Erythroblast (primary cell): ENCODE data around the gene CCDC6.

Experiments
- DNase-seq, 2 experiments: peaks; one replicate each; lab custom pipeline; 2025; lab: John Stamatoyannopoulos, UW
- GATA1 ChIP-seq: IDR thresholded peaks from 2 replicates; pipeline ENCODE4 v1.6.1; 2011; ENCODE audit warnings: low read depth, mild to moderate bottlenecking, control low read depth, low read length, moderate library complexity
- POLR2A ChIP-seq: IDR thresholded peaks from 2 replicates; pipeline ENCODE4 v1.6.1; 2011; ENCODE audit warnings: mild to moderate bottlenecking, low read length

Gene CCDC6

DNA sequence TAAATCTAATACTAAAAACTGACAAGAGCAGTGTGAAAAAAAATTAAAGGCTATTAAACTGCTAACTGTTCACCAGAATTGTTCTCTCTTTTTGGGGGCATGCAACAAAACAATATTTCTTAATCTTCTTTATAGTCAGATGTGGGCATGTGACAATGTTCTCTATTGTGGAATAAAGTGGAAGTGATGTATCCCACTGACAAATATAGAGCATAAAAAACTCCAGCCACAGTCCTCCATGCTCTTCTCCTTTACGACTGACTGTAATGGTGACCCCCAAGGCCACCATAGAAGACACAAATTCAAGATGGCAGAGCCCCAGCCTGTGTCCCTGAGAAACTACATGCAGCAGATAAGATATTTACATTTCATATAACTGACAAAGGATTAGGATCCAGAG, 11.6 kb upstream of the CCDC6 start:
- no peak for DNase-seq
- TF ChIP-seq POLR2A, result no peak
- no peak for TF ChIP-seq GATA1

DNA sequence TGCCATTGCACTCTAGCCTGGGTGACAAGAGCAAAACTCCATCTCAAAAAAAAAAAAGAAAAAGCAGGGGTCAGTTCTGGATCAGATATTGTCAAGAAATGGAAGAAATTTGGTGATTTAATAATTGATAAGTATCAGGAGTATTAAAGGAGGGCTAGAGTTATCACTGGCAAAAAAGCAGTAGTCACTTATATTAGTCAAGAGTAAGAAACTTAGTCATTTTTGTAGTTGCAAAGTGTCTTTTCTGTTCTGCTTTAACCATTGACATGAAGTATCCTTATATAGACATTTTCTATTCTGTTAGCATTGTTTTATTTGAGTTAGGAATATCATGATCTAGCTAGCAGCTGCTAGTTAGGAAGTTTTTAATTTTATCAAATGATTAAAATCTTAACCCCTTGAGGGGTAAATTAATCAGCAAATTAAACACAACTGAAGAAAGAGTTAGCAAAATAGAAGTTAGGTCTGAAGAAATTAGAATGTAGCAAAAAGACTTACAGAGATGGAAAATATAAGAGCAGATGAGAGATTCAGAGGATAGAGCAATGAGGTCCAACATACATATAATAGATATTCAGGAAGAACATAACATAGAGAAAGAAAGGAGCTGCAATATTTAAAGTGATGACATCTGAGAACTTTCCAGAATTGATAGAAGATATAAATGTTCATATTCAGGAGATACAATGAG, 7.3 kb upstream of the CCDC6 start:
- TF ChIP-seq GATA1 (no peak), POLR2A (no peak)
- no peak for DNase-seq

DNA sequence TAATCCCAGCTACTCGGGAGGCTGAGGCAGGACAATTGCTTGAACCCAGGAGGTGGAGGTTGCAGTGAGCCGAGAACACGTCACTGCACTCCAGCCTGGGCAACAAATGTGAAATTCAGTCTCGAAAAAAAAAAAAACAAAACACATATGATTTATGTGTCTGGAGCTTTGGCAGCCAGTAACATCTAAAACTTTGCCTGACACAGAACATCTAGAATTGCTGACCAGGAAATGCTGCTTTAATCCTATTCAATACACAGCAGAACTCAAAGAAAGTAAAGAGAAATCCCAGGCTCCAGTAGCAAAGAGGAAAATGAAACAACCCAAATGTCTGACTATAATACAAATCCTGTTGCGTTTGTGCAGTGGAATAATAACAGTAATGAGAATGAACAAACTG, 4.5 kb upstream of the CCDC6 start:
- no peak for TF ChIP-seq GATA1
- TF ChIP-seq POLR2A, result no peak
- DNase-seq, result no peak

DNA sequence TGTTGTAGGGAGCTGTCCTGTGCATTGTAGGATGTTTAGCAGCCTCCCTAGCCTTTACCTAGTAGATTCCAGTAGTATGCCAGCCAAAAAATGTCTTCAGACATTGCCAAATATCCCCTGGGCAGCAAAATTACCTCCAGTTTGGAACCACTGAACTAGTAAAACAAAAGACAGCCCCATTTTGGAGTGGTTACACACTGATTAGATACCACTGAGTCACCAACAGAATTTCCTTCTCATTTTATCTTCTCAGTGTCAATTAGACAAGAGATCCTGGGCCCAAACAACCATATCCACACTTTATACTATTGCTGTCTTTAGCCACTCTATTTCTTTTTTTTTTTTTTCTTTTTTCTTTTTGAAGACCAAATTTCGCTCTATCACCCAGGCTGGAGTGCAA, 3.5 kb upstream of the CCDC6 start:
- DNase-seq, result no peak
- no peak for TF ChIP-seq GATA1
- no peak for TF ChIP-seq POLR2A

DNA sequence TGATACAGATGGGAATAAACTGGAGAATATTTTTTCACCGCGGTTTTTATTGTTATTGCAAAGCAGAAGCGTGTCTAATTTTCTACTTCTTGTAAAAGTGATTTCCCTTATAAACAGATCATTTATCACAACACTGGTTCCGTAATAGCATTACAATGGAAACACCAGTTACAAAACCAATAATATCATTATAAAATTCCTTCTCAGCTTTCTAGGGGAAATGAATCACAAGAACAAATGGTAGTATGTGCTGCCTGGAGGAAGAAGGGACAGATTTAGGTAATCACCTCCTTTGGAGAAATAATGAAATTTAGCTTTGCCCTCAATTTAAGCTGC, 2.4 kb upstream of the CCDC6 start:
- no peak for TF ChIP-seq GATA1
- TF ChIP-seq POLR2A, result no peak
- DNase-seq, result no peak

DNA sequence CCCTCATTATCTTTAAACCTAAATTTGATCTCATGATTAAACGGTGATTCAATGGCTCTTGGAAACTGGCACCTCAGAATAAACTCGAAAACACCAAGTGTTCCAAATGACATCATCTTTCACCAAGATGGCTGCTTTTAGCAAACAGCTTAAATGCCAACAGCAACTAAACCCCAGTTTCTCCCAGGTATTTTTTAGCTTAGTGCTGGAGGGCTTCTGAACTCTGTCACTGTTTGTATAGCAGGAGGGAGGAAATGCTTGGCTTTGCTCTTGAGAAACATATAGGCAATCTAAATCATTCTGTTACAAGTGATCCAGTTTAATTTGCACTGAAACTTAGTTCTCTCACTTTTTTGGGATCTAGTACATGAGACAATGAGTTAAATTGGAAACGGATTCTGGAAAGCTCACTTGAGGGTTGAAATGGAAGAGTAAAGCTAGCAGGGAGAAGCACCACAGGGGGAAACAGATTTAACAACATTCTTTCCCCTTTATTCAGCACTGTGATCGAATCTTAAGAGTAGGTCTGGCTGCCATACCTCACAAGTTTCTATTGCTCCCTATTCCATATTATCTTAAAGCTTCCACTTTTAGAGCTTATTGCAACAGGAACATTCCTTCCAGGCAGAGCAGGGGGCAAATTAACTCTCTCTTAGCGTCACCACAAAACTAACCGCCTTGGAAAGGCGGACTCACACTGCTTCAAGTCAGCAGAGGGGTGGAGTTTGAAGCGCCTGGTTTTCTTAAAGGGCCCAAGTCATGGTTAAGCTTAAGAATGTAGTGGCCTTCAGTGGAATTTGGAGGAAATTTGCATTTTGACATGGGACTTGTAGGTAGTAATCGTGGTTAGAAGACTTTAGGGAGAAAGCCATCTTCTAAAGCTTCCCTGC, 1.8 kb upstream of the CCDC6 start:
- peak; percentile 93 for TF ChIP-seq POLR2A
- no peak for TF ChIP-seq GATA1
- DNase-seq, result peak; percentile 78 to 82

DNA sequence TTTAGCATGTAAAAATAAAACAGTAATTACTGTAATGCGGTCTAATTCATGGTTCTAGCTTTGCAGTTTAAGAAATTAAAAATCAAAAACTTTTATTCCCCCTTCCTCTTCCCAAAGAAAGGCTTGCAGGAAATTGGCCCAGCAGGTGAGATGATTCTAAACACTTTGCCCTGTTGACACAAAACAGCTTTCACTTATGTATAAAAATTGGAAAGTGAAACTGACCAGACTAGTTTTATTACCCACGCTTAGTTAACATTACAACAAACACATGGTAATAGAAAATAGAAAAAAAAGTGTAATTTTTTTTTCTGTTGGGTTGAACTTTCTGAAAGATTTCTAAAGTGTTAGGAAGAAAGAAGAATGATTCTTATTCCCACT, 1.2 kb upstream of the CCDC6 start:
- no peak for TF ChIP-seq GATA1
- TF ChIP-seq POLR2A, result no peak
- DNase-seq, result peak in 1 of 2 experiments; percentile 45

DNA sequence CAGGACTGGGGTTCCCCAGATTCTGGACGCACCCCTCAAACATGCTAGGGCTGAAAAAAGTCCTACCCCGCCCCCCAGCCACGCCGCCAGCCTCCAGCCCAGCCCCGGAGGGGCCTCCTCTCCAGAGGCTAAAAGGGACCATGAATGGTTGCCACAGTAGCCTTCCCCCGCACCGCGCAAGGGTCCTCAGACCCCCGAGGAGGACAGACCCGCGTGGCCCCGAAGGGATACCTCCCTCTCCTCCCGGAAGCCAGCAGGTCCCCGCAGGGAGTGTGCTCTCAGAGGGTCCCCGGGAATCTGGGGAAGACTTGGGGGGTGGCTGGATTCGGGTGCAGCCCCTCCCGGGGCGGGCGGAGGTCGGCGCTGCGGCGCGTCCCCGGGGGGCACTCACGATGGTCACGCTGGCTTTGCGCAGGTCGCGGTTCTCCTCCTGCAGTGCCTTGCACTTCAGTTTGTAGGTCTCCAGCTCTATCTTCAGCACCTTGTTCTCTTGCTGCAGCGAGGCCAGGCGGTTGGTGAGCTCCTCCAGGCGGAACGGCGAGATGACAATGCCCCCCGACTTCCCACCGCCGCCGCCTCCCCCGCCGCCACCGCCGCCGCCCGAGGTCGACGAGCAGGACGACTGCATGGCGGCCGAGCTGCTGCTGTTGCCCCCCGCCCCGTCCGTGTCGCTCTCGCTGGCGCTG, 482 bp downstream of the CCDC6 start:
- DNase-seq, result peak; percentile 29 to 43

DNA sequence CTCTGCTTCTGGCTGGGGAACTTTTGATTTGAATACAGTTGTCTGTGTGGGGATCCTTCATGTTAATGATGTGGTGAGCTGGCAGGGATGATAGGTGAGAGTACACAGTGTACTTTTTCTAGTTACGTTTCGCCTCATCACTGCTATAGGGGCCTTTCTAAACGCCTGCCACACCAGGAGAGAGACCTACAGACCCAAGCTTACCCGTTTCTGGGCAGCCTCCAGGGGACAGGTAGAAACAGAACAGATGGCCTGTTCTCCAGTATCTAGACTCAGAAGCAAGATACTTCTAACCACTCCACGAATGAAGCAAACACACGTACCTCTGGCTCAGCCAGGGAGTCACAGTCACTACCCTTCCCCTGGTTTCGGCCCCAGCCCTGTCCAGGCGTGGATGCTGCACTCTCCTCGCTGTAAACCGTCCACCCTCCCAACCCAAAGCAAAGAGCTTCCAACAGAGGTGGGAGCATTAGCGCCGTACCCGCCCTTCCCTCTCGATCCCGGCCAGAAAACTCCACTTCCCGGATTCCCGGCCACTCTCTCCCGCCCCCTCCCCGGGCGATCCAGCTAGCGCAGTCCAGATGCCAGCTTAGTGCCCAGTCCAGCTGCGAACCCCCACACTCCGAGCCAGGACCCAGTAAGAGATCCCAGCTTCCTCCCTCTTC, 1.2 kb downstream of the CCDC6 start:
- TF ChIP-seq GATA1, result no peak
- peak; percentile 67 for TF ChIP-seq POLR2A
- DNase-seq, result peak; percentile 24 to 48

More for the DNA sequence above, 482 bp downstream of the CCDC6 start:
- TF ChIP-seq POLR2A, result no peak

DNA sequence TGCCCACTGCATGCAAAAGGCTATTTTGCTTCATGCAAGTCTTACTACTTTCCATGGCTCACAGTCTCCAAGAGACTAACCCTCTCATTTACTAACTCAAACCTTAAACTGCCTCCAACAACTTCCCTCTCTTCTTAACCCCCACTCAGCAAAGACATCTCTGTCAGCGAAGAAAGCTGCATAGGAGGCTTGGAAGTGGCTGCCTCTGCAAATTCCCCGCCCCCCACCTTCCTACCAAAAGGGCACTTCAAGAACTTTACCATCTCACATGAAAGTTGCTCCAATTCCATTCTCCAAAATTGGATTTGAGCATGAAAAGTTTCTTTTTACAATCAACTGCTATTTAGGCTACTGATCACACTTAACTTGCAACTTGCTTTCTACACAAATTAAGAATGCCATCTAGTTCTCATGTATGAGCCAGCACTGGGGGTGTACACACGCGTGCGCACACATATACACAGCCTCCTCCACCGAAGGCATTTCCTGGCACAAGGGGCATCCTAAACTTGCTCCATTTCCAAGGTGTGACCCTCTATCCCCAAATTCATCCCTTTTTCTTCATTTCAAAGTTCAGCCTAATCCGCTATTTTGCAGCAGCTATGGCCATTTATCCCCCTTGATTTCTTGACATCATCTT, 1.8 kb downstream of the CCDC6 start:
- DNase-seq, result peak; percentile 18
- TF ChIP-seq GATA1, result no peak

DNA sequence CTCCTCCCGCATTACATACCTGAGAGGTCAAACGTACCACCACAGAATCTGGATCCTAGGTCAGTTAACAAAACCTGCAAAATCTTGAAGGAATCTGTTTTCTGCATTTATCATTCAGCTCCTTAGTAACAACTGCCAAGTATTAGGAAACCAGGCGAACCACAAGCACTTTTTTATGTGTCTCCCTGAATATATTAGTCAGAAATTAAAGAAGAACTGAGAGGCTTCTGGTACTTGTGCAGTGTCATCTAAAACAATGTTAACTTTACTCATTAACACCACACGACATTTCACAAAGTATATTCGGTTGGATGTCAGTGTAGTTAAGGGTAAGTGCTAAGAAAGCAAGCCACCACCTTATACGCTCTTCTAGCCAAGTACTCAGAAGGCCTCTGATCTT, 2.5 kb downstream of the CCDC6 start:
- DNase-seq, result no peak
- TF ChIP-seq GATA1 (no peak), POLR2A (no peak)

DNA sequence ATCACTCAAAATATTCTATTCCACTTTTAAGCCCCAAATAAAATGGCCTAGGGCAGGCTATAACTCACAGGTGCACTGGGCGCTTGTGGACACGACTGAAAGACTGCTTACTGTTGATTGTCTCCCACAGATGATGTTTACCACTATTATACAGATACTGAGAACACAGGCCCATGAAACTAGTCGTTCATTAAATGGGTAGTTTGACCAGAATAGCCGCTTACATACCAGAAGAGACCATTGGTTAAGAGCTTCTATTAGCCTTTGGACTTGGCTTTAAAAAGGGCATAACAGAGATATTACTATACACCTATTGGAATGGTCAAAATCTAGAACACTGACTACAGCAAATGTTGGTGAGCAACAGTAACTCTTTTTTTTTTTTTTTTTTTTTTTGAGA, 4.3 kb downstream of the CCDC6 start:
- TF ChIP-seq GATA1, result no peak
- TF ChIP-seq POLR2A, result no peak
- no peak for DNase-seq

DNA sequence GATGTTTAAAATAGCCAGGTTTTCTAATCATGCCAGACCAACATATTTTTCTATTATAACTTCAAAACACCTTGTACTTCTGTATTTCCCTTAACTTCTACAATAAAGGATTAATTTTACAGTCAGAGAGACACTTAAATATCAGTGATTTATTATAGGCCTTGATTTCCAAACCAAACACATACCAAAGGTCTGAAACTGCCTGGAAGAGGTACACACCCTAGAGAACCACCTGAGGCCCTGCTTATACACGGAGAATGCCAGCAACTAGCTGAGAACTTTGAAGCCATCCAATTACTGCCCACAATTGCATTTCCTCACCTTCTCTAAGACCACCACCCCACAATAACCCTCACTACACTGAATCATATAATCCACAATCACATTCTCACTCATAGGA, 4.9 kb downstream of the CCDC6 start:
- TF ChIP-seq GATA1, result no peak
- no peak for TF ChIP-seq POLR2A
- no peak for DNase-seq
